Measurements from ENCODE around the gene MRTO4. TPM values are rescaled to one million over a fixed set of nuclear protein-coding genes. Genes with fewer than 3 reads are reported as not detected.

Gene MRTO4
- total and polyA plus RNA-seq, 2 of the 13 experiments (the other 11 are each of a cell fraction or from before 2014, with no cell fraction given) = 28.1 to 59.2 TPM

DNA sequence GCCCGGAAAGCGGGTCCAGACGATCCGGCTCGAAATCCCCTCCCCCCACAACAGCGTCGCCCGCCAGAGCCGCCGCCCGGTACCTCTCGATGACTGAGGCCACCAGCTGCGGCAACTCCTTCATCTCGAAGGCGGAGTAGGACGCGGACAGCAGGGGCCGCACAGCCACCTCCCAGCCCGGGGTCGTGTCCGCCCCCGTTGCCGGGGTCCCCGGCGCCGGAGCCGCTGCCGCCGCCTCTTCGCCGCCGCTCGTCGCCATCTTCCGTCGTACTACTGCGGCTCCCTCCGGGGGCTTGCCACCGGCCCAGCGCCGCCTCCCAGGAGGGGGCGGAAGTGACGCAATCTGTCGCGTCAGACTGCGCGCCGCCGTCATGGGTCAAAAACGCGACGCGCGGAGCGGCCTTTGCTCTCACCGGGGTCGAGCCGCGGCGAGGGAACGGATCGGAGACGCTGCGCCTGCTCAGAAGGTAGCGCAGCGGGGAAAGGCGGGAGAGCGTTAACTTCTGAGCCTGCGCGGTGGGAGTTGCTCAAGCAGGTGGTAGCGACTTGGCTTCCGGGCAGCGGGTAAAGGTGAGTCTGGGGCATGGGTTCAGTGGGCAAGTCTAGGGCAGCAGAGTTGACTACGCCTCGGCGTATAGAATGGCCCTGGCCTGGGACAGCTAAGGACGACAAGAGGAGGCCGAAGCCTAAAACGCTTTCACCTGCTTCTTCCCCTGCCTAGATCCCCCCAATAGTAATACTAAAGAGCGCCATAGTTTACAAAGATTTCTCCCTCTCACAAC lies 41.4 kb upstream of the MRTO4 start, which contains the start of gene UBR4 (continued):
- TF ChIP-seq ZNF329 (CRISPR knock-in tag; IDR thresholded peaks at IDR 0.05; ENCODE audit: low read depth) = no peak
- no peak; the same call in 1 of the 2 replicates for TF ChIP-seq ZNF737 (CRISPR knock-in tag; IDR thresholded peaks at IDR 0.05; ENCODE audit: borderline replicate concordance)
- TF ChIP-seq ZMYM2 (CRISPR knock-in tag; IDR thresholded peaks at IDR 0.05) = peak; percentile 75
- TF ChIP-seq NFYB (CRISPR knock-in tag; IDR thresholded peaks at IDR 0.05) = peak; percentile 32; the same call in 1 of the 2 replicates
- TF ChIP-seq ZNF12 (CRISPR knock-in tag; IDR thresholded peaks at IDR 0.05) = no peak
- no peak for TF ChIP-seq SSRP1 (CRISPR knock-in tag; IDR thresholded peaks at IDR 0.05)
- no peak for TF ChIP-seq KIAA2018 (CRISPR knock-in tag; IDR thresholded peaks at IDR 0.05; ENCODE audit: borderline replicate concordance)
- peak; percentile 86 for TF ChIP-seq ZBTB7A (CRISPR knock-in tag; IDR thresholded peaks at IDR 0.05)
- TF ChIP-seq SAP130 (CRISPR knock-in tag; IDR thresholded peaks at IDR 0.05; ENCODE audit: low read depth) = peak; percentile 92
- TF ChIP-seq SRY (CRISPR knock-in tag; IDR thresholded peaks at IDR 0.05) = no peak
- TF ChIP-seq SIX4 (CRISPR knock-in tag; IDR thresholded peaks at IDR 0.05) = no peak; the same call in 1 of the 2 replicates
- peak; percentile 69 for TF ChIP-seq FOXO1 (CRISPR knock-in tag; IDR thresholded peaks at IDR 0.05)
- no peak for TF ChIP-seq ZFYVE20 (CRISPR knock-in tag; IDR thresholded peaks at IDR 0.05; ENCODE audit: borderline replicate concordance, low read depth)
- TF ChIP-seq MIER3 (CRISPR knock-in tag; IDR thresholded peaks at IDR 0.05; ENCODE audit: borderline replicate concordance) = peak; percentile 94
- no peak for TF ChIP-seq MATR3 (CRISPR knock-in tag; IDR thresholded peaks at IDR 0.05)
- TF ChIP-seq, protein P1, sequence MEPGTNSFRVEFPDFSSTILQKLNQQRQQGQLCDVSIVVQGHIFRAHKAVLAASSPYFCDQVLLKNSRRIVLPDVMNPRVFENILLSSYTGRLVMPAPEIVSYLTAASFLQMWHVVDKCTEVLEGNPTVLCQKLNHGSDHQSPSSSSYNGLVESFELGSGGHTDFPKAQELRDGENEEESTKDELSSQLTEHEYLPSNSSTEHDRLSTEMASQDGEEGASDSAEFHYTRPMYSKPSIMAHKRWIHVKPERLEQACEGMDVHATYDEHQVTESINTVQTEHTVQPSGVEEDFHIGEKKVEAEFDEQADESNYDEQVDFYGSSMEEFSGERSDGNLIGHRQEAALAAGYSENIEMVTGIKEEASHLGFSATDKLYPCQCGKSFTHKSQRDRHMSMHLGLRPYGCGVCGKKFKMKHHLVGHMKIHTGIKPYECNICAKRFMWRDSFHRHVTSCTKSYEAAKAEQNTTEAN (CRISPR knock-in tag; conservative IDR thresholded peaks at IDR 0.05) = no peak; the same call in 1 of the 2 replicates
- TF ChIP-seq NR1H2 (CRISPR knock-in tag; IDR thresholded peaks at IDR 0.05; ENCODE audit: borderline replicate concordance, low read depth) = 0 out of 2 replicates have a peak, but pooled peaks have one; percentile 53
- TF ChIP-seq ZNF468 (CRISPR knock-in tag; IDR thresholded peaks at IDR 0.05) = no peak
